HG03159 (cell line): Measurements from ENCODE around the gene FAF2.

Experiments
- ATAC-seq: cut with Tn5 transposase; IDR thresholded peaks from one replicate; pipeline ENCODE4 v1.9.1; 2021; ENCODE audit warnings: mild to moderate bottlenecking, moderate library complexity; ENCODE audit not compliant: unreplicated experiment

The FAF2 gene

DNA sequence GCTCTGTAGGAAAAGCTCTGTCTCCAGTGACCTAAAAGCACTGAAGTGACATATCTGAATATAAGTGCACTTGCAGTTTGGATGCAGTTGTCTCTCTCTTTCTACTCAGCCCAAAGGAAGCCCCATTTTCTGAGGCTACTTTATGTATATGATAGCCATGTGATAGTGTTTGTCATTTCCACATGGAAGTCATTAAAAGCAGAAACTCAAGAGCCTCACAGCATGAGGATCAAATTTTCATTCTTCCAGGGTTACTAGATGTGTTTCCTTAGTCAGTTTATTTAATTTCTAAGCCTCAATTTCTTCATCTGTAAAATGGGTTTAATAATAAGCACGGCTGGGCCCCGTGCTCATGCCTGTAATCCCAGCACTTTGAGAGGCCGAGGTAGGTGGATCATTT, 52.3 kb downstream of the FAF2 start:
- ATAC-seq, result no peak

DNA sequence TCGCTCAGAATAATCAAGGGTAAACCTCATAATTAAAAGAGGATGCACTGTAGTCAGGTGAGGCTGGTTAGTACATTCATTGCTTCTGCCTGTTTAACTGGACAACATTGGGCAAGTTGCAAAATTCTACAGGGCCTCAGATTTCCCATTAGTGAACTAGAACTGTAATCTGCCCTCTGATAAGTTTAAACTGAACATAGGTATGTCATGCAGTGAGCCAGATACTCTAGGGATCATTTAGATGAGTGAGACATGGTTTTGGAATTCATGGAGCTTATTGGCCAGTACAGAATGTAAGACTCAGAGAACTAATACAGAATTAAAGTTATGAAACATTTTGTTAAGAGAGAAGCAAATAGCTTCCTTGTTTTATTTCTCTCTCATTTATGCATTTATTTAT, 53.1 kb downstream of the FAF2 start:
- ATAC-seq, result no peak

DNA sequence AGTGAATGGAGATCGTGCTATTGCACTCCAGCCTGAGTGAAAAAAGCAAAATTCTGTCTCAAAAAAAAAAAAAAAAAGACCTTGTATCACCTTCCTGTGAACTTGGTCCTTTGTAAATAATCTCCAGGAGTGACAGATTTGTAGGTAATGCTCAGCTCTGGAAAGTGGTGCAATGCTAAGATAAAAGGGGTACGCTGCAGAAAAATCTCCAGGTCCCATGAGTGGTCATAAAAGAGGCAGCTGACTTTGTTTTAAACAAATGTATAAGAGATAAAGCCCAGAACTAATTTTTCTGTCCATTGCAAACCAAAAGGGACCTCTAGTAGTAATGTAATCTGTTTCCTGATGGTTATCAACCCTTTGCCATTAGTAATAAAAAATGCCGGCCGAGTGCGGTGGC, 55.3 kb downstream of the FAF2 start:
- ATAC-seq, result no peak

DNA sequence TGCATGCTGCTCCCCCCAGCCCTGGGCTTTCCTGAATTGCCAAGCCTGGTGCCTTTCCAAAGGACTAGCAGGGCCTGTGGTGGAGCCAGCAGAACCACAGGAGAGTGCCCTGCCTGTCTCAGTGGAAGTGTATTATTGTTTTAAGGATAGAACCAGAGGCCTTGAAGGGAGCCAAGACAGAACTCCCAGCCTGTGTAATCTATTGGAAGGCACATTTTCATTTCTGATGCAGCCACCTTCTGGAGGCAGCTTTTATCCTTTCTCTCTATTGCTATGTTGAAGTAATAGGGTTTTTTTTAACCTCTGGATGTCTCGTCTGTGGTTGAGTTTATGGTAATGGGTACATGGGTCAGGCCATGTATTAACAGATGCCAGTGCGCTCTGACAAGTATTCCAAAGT, 59.7 kb downstream of the FAF2 start:
- ATAC-seq, result no peak

DNA sequence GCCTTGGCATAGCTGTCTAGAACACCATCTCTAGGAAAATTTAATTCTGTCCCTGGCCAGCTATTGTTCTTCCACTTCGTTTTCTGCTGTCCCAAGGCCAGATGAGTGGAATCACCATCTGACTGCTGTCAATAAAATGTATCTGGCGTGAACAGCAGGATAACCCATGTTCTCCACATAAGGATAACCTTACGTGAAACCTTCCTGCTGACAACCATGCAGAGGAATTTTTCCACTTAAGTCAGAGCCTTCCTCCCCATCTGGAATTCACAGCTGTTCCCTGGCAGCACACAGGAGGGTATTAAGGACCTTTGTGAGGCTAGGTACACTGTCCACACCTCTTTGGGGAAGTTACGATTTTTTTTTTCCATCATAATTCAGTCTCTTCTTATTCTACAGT, 60.4 kb downstream of the FAF2 start:
- no peak for ATAC-seq

DNA sequence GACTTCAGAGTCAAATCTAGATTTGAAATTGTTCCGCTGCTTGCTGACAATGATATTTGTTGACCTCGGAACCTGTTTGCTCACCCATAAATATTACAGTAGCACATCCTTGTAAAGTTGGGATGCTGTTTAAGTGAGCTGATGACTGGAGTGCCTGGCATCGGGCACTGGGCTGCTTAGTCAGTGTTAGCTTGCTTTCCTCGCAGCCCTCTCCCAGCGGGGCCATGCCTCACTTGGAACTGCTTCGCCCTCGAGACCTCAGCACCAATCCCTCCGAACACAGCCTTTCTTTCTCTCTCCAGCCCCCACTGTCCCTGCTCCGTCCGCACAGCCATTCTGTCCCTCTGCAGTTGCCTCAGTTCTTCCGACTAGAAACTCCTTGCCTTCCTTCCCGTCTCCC, 65.6 kb downstream of the FAF2 start:
- no peak for ATAC-seq

DNA sequence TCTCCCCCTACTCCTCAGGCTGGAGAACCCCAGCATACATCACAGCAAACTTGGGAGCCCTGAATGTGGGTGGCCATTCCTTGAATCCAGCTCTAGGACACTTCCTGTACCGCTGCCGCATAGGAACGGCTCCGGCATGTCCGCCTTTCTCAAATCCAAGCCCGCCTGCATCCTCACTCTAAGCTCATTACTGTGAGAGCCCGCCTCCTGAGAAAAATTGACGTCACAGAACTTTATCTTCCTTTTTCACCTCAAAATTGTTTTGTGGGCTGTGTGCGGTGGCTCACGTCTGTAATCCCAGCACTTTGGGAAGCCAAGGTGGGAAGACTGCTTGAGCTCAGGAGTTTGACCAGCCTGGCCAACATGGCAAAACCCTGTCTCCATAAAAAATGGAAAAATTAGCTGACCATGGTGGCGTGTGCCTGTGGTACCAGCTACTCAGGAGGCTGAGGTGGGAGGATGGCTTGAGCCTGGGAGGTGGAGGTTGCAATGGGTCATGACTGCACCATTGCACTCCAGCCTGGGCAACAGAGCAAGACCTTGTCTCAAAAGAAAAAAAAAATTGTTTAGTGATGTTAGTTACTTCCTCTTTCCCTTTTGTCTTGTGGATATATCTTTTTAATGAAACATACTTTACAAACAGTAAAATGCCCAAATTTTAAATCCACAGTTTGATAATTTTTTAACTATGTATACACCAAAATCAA, 66.2 kb downstream of the FAF2 start:
- no peak for ATAC-seq

DNA sequence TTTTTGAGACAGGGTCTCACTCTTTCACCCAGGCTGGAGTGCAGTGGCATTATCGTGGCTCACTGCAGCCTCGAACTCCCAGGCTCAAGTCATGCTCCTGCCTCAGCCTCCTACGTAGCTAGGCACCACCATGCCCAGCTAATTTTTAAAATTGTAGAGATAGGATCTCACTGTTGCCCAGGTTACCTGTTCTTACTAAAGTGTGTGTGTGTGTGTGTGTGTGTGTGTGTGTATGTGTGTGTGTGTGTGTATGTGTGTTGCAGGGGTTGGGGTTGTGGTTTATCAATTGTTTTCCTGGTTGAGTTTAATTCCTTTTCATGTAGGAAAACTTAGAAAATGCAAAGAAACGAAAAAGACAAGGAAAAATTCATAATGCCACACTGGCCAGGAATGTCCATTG, 67.2 kb downstream of the FAF2 start:
- ATAC-seq, result no peak

DNA sequence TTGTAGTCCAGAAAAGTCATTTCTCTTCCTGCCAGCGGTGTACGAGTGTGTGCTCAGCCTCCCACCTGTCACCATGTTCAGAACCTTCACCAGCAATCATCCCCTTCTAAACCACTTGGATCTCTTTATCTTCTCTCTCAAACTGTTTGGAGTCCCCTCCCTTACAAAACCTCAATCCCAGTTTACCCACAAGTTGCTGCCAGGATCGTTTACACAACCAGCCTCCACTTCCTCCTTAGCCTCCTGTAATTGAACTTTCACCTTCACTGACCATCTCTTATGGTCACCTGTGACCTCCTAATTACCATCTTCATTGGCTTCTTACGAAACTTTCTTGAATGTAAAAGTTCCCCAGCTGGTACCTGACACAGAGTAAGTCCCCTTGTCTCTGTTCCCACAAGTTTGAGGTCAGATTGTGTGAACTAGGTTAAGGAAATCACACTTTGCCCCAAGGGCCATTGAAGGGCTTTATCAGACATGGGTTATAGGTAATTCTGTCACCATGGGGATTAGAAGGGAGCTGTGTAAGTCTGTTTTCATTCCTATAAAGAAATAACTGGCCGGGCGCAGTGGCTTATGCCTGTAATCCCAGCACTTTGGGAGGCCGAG, 69.0 kb downstream of the FAF2 start:
- no peak for ATAC-seq

DNA sequence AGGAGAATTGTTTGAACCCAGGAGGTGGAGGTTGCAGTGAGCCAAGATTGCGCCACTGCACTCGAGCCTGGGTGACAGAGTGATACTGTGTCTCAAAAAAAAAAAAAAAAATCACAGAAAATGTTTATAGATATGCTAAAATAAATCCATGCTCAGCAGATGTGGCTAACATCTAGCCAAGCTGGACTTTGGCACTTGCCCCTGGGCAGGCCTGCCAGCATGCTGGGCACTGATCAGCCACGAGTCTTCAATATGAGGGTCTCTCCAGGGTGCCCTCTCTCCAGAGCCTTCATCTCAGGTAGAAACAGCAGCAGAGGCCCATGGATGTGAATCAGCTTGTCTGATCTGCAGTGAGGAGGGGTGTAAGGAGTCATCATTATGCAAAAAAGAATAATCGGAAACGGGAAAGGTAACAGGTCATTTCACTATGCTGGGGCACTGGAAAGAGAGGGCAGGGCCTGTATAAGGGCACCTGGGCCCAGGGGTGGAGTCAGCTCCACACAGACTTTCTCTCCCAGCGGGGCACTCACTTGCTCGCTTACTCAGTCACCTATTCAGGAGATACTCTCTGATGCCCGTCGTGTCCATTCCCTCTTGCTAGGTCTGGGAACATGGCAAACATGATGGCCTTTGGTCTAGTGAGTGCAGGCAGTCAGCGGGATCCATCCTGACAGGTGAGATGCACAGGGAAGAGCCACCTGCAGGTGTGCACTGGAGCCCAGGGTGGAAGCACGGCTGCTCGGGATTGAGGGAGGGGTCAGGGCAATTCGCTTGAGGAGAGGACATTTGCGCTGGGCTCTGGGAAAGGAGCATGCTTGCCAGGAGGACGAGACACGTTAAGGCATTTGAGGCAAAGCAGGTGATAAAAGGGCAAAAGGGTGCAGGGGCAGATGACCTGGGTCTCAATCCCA, 71.9 kb downstream of the FAF2 start:
- no peak for ATAC-seq

DNA sequence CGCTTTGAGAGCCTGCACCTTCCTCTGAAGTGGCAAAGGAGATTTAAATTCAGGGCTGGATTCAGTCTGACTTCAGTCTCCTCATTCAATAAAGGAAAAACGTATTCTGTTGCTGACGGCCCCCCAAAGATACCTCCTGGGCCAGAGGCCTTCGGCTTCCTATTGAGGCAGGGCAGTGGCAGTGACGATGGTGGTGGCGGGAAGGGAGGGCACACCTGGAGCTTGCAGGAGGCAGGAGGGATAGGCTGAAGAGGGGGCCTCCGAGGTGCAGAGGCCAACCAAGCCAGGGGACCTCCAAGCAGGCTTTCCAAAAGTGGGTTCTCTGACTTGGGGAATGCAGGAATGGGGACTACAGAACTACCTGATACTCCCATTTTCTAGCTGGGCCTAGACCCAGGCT, 73.1 kb downstream of the FAF2 start:
- ATAC-seq, result no peak

DNA sequence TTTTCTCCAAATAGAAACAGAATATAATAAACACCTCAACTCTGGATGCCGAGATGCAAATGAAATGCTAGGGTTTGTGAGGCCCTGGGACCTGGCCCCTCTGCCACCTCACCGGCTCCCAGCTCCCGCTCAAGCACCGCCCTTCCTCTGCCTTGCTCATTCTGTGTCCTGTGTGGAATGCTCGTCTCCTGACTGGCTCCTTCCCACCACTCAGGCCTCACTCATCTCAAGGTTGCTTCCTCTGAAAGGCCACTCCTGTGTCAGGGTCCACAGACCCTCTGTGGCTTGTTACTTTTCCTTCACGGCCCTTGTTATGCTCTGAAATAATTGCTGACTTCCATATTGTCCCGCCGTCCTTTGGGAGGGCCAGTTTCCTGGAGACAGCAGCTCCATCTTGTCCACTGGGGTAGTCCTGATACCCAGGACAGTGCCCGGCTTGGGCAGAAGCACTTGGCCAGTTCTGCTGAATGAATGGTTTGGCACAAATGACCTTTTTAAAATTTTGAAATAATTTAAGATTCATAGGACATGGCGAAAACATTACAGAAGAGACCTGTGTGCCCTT, 73.6 kb downstream of the FAF2 start:
- ATAC-seq, result no peak

DNA sequence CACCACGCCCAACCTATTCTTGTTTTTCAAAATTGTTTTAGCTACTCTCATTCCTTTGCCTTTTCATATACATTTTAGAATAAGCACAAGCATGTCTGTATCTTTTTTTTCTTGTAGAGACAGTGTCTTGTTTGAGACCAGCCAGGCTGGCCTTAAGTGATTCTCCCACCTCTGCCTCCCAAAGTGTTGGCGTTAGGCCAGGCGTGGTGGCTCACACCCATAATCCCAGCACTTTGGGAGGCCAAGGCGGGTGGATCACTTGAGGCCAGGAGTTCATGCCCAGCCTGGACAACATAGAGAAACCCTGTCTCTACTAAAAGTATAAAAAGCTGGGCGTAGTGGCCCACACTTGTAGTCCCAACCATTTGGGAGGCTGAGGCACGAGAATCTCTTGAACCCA, 76.0 kb downstream of the FAF2 start:
- ATAC-seq, result no peak

DNA sequence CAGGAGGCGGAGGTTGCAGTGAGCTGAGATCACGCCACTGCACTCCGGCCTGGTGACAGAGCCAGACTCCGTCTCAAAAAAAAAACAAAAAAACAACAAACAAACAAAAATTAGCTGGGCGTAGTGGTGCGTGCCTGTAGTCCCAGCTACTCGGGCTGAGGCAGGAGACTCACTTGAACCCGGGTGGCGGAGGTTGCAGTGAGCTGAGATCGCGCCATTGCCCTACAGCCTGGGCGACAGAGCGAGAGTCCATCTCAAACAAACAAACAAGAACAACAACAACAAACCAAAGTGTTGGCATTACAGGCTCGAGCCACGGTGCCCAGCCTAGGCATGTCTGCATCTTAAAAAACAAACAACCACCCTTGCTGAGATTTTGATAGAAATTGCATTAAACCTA, 76.8 kb downstream of the FAF2 start:
- no peak for ATAC-seq

DNA sequence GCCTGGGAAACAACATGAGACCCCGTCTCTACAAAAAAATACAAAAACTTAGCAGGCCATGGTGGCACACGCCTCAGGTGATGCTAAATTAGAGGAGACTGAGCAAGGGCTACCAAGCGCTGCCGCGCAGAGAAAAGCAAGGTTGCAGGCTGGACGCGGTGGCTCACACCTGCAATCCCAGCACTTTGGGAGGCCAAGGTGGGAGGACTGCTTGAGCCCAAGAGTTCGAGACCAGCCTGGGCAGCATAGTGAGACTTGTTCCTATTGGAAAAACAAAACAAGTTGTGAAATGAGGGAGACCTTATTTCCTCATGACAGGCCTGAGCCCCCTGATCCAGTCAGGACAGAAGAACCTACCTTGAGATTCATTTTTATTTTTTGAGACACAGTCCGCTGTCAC, 77.5 kb downstream of the FAF2 start:
- ATAC-seq, result no peak

DNA sequence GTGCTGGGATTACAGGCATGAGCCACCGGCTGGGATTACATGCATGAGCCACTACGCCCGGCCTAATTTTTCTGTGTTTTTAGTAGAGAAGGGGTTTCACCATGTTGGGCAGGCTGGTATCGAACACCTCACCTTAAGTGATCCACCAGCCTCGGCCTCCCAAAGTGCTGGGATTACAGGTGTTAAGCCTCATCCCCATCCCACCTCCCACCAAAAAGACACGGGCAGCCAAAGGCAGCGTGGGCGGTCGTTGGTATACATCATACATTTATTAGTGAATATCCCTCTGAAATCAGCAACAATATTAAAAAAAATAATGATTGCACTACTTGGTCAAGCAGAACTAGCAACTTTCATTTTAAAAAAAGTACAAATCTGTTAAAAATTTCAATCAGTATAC, 78.3 kb downstream of the FAF2 start:
- ATAC-seq, result no peak

DNA sequence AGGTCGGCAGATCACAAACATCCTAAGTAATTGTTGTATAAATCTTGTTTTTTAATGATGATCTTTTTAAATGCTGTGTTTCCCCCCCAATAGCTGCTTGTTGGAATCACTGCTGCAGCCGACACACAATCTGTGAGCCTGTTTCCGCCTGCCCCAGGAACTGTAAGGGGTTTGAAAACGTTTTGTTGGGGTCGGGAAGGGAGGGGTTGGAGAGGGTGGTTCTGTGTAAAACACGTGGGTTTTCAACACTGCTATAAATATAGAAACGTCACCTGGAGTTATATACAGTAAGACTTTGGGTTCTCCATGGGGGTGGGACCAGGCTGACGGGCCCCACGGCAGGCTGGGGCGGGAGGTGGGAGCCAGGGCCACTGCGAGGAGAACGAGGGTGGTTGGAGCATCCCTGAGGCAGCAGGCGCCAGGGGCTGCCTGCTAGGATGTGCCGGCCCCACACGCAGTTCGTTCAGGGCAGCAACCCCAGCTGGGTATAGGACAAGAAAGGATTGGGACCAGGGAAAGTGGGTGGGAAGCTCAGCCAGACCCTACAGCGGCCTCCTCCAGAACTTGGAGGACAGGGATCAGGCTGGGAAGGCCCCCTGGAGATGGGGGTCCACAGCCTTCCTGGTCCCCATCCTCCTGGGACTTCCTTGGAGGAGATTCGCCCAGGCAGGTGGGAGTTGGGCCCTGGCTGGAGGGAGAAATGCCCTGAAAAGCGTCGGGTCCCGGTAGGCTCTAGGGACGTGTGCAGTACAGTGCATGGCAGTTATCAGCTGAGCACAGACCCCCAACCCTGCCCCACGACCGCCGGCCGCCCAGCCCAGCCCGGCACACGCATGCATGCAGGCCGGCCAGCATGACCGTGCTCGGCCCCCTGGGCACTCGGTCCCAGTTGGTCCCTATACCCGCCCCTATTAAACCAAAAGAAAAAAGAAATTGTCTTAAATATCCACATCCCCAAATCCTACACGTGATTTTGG, 79.3 kb downstream of the FAF2 start:
- ATAC-seq, result no peak

DNA sequence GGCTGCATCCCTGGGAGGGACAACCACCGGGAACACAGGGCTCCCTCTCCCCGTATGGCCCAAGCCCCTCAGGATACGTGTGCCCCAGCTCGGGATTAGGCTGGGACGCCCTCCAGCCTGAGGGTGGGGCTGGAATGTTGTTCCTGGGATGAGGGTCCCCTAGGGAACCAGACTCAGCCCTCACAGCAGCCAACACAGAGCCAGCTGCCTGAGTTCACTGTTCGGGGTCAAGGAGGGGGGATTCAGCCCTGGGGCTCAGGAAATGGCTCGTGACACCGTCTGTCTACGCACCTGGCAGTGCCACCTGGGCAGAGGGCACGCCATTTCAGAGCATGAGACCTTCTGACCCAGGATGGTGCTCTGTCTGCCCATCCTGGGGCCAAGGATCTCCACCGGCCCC, 80.1 kb downstream of the FAF2 start:
- ATAC-seq, result no peak

DNA sequence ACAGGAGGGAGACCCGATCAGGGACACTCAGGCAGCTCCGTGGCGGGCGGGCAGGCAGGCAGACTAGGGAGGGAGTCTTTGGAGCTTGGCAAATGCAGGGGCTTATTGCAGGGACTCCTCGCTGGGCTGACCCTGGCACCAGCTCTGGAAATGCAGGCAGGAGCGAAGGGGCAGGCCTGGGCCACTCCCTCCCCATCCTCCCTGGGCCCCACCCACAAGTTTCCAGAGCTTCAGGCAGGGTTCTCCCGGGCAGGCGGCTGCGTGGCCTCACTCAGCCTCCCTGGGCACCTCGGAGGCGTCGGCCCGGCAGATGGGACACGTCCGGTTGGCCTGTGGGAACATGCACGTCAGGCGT, 80.6 kb downstream of the FAF2 start:
- ATAC-seq, result no peak

DNA sequence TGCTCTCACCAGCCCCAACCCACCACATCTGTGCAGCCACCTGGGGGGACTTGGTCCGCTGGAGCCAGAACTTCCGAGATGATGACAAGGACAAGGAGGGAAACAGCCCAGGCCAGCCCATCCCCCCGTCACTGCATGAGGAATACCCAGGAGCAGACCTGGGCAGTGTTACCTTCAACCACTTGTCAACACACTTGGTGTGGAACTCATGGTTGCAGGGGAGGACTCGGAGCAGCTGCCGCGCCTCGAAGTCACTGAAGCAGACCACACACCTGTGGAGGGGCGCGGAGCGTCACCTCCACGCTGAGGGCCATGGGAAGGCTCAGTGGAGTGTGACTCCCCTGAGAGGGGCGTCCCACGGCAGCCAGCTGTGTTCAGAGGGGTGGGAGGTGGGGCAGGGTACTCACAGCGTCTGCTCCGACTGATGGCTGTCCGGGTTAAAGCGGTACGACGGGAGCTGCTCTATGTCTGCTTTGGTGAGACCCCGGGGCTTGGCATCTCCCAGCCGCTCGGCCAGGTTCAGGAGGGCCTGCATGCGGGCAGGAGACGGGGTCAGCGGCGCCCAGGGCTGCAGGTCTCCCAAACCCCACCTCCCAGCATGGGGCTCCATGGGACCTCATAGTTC, 81.0 kb downstream of the FAF2 start:
- ATAC-seq, result no peak
